H1 (cell line): ENCODE results near the gene FOXO4. TPM values are rescaled to one million over a fixed set of nuclear protein-coding genes. Genes with fewer than 3 reads are reported as not detected.

Source experiments
- CTCF ChIA-PET: fragments of 300-600 bp; sonication (Branson Sonifier 250); formaldehyde crosslinking; loops from one replicate; lab custom pipeline; 2021; ENCODE audit not compliant: partially characterized antibody; lab: Charles Lee
- POLR2A ChIA-PET: fragments of 300-600 bp; sonication (Branson Sonifier 250); formaldehyde crosslinking; loops from one replicate; lab custom pipeline; 2021; ENCODE audit warnings: inconsistent platforms; ENCODE audit not compliant: partially characterized antibody; lab: Charles Lee
- DNase-seq, 2 experiments: peaks; one replicate each; pipeline versions ENCODE4 v3.0.0 to v3.0.0-alpha.2; 2010 to 2022; ENCODE audit warnings: low spot score in 2 of 2, low read depth in 1 of 2, mixed read lengths in 1 of 2
- FAIRE-seq: peaks from 2 replicates; lab custom pipeline; 2011; peaks lifted over from hg19 to GRCh38; lab: Jason Lieb, UNC
- H2AFZ ChIP-seq: 2 replicates; pipeline ENCODE4 v1.8.1; 2012; ENCODE audit warnings: low read length, inconsistent platforms
- H2AK5ac ChIP-seq: 2 replicates; pipeline ENCODE4 v1.6.1; 2013; ENCODE audit warnings: low read depth, low read length
- H2BK120ac ChIP-seq: replicated peaks from 2 replicates; pipeline ENCODE3; 2013; ENCODE audit warnings: low read depth, low read length, inconsistent platforms
- H2BK12ac ChIP-seq: 2 replicates; pipeline ENCODE4 v1.6.1; 2013; ENCODE audit warnings: low read depth, low read length
- H2BK15ac ChIP-seq: 2 replicates; pipeline ENCODE4 v1.6.1; 2013; ENCODE audit warnings: low read length
- H2BK20ac ChIP-seq: 2 replicates; pipeline ENCODE4 v1.6.1; 2013; ENCODE audit warnings: low read length
- H2BK5ac ChIP-seq: 2 replicates; pipeline ENCODE4 v1.6.1; 2013; ENCODE audit warnings: low read depth, low read length
- H3K14ac ChIP-seq: 2 replicates; pipeline ENCODE4 v1.6.1; 2013; ENCODE audit warnings: inconsistent platforms; ENCODE audit not compliant: insufficient read length
- H3K18ac ChIP-seq: 2 replicates; pipeline ENCODE4 v1.6.1; 2013; ENCODE audit warnings: low read length; ENCODE audit errors: extremely low read depth
- H3K23ac ChIP-seq: 2 replicates; pipeline ENCODE4 v1.6.1; 2013; ENCODE audit warnings: inconsistent platforms; ENCODE audit not compliant: insufficient read length
- H3K23me2 ChIP-seq: 2 replicates; pipeline ENCODE4 v1.6.1; 2013; ENCODE audit warnings: low read depth, low read length
- H3K27ac ChIP-seq: 2 replicates; pipeline ENCODE4 v1.6.1; 2011; ENCODE audit warnings: low read depth, low read length, inconsistent platforms
- H3K27me3 ChIP-seq, 4 experiments: replicated peaks in 1 of 4; 1 replicate in 1 of 4; 2 replicates in 3 of 4; pipeline versions ENCODE4 v1.6.1 to v1.8.1; 2011 to 2013; ENCODE audit warnings: low read length in 3 of 4, mild to moderate bottlenecking in 3 of 4, inconsistent platforms in 2 of 4, mixed read lengths in 2 of 4, moderate library complexity in 1 of 4; ENCODE audit not compliant: control insufficient read depth in 3 of 4, insufficient read depth in 3 of 4; ENCODE audit errors: extremely low read depth in 1 of 4
- H3K36me3 ChIP-seq, 4 experiments: 2 replicates each; pipeline versions ENCODE4 v1.6.1 to v1.8.1; 2011 to 2013; ENCODE audit warnings: mild to moderate bottlenecking in 4 of 4, low read length in 3 of 4, moderate library complexity in 2 of 4, control low read depth in 1 of 4, inconsistent platforms in 1 of 4; ENCODE audit not compliant: insufficient read depth in 4 of 4, control insufficient read depth in 2 of 4
- H3K4ac ChIP-seq: replicated peaks from 2 replicates; pipeline ENCODE3; 2013; ENCODE audit warnings: low read length, low read depth, mixed read lengths, inconsistent platforms; ENCODE audit not compliant: insufficient read length
- H3K4me1 ChIP-seq, 4 experiments: replicated peaks in 1 of 4; 1 replicate in 1 of 4; 2 replicates in 3 of 4; pipeline versions ENCODE4 v1.6.1 to v1.8.1; 2011 to 2013; ENCODE audit warnings: low read length in 3 of 4, inconsistent platforms in 2 of 4, mixed read lengths in 1 of 4; ENCODE audit not compliant: insufficient read depth in 4 of 4, control insufficient read depth in 3 of 4
- H3K4me2 ChIP-seq, 2 experiments: 2 replicates each; pipeline versions ENCODE4 v1.6.1 to v1.8.1; 2011 to 2013; ENCODE audit warnings: low read depth in 2 of 2, low read length in 2 of 2, control low read depth in 1 of 2, inconsistent platforms in 1 of 2, mild to moderate bottlenecking in 1 of 2; ENCODE audit not compliant: insufficient read depth in 1 of 2
- H3K4me3 ChIP-seq, 4 experiments: fragments of 200-600, 300-600 bp in 1 of 4; sonication (generic), shearing (Covaris generic), sonication (Bioruptor Twin) in 1 of 4; 2 replicates each; pipeline versions ENCODE4 v1.5.1 to v1.8.1; 2011 to 2016; ENCODE audit warnings: low read length in 4 of 4, low read depth in 3 of 4, control low read depth in 2 of 4, inconsistent platforms in 2 of 4, mild to moderate bottlenecking in 2 of 4, mixed read lengths in 1 of 4, moderate library complexity in 1 of 4; ENCODE audit not compliant: insufficient read depth in 2 of 4; ENCODE audit errors: extremely low read depth in 1 of 4
- H3K56ac ChIP-seq: replicated peaks from 2 replicates; pipeline ENCODE3; 2013; ENCODE audit warnings: low read depth, mild to moderate bottlenecking, mixed read lengths, low read length, inconsistent platforms; ENCODE audit not compliant: insufficient read length
- H3K79me1 ChIP-seq: 2 replicates; pipeline ENCODE4 v1.6.1; 2013; ENCODE audit warnings: low read depth, low read length, control low read depth
- H3K79me2 ChIP-seq, 2 experiments: 2 replicates each; pipeline versions ENCODE4 v1.6.1 to v1.8.1; 2012 to 2013; ENCODE audit warnings: low read length in 2 of 2, mild to moderate bottlenecking in 2 of 2, inconsistent platforms in 1 of 2; ENCODE audit not compliant: insufficient read depth in 2 of 2, control insufficient read depth in 1 of 2
- H3K9ac ChIP-seq, 4 experiments: replicated peaks in 1 of 4; 1 replicate in 1 of 4; 2 replicates in 3 of 4; pipeline versions ENCODE4 v1.6.1 to v1.8.1; 2011 to 2013; ENCODE audit warnings: low read depth in 3 of 4, low read length in 3 of 4, control low read depth in 2 of 4, mild to moderate bottlenecking in 2 of 4, moderate library complexity in 2 of 4, inconsistent platforms in 1 of 4; ENCODE audit errors: extremely low read depth in 1 of 4
- H3K9me3 ChIP-seq, 2 experiments: 2 replicates each; pipeline versions ENCODE4 v1.6.1 to v1.8.1; 2012 to 2013; ENCODE audit warnings: mild to moderate bottlenecking in 2 of 2, moderate library complexity in 2 of 2, control low read depth in 1 of 2, inconsistent platforms in 1 of 2, low read depth in 1 of 2, low read length in 1 of 2, mixed read lengths in 1 of 2; ENCODE audit not compliant: insufficient read depth in 2 of 2
- H4K20me1 ChIP-seq, 2 experiments: replicated peaks in 1 of 2; 2 replicates each; pipeline versions ENCODE3 to v1.8.1; 2011 to 2013; ENCODE audit warnings: inconsistent platforms in 2 of 2, low read length in 2 of 2, mild to moderate bottlenecking in 1 of 2; ENCODE audit not compliant: insufficient read depth in 2 of 2, control insufficient read depth in 1 of 2
- H4K5ac ChIP-seq: 2 replicates; pipeline ENCODE4 v1.6.1; 2013; ENCODE audit warnings: low read length, low read depth, mixed read lengths, inconsistent platforms; ENCODE audit not compliant: insufficient read length
- H4K8ac ChIP-seq: 2 replicates; pipeline ENCODE4 v1.8.0; 2013; ENCODE audit warnings: mild to moderate bottlenecking, moderate library complexity, low read length, inconsistent platforms; ENCODE audit not compliant: insufficient read depth; ENCODE audit errors: extremely low read depth
- H4K91ac ChIP-seq: replicated peaks from 2 replicates; pipeline ENCODE3; 2013; ENCODE audit warnings: low read length, mixed read lengths, inconsistent platforms; ENCODE audit not compliant: insufficient read length
- CBX8 ChIP-seq: fragments of 300-800, 300-1000 bp; sonication (generic); IDR thresholded peaks from 2 replicates; pipeline ENCODE4 v1.7.1; 2016; ENCODE audit warnings: low read depth, low read length, borderline replicate concordance
- NANOG ChIP-seq: IDR thresholded peaks from 2 replicates; pipeline ENCODE4 v1.6.1; 2011; ENCODE audit warnings: low read length, low read depth, mild to moderate bottlenecking, inconsistent platforms; ENCODE audit not compliant: insufficient read depth, poor library complexity, severe bottlenecking
- WGBS, 2 experiments: shearing (Covaris generic) in 1 of 2; methylation state at CpG; one replicate each; pipeline versions ENCODE4 v1.1.6 to v1.1.7; 2013 to 2015; ENCODE audit warnings: low lambda C conversion rate in 2 of 2, mixed read lengths in 2 of 2, inconsistent platforms in 1 of 2, low coverage in 1 of 2, missing lambda C conversion rate in 1 of 2; ENCODE audit not compliant: insufficient replicate concordance in 2 of 2, insufficient coverage in 1 of 2, insufficient read length in 1 of 2; ENCODE audit errors: extremely low coverage in 1 of 2, missing lambda C conversion rate in 1 of 2; 5-methylcytosine and 5-hydroxymethylcytosine counted together
- polyA plus RNA-seq, 7 experiments: library from polyadenylated mRNA; depleted of rRNA in 3 of 7; stranded (reverse) in 5 of 7; unstranded in 2 of 7; fragments of >200 nt in 5 of 7; fragments of 200-250 nt in 2 of 7; gene quantifications; 1 replicate in 5 of 7; 2 replicates in 1 of 7; 4 replicates in 1 of 7; pipeline versions ENCODE4 v1.2.1 to v1.2.3, GENCODE V29; 2011 to 2013; ENCODE audit warnings: missing spikeins in 2 of 7, mixed read lengths in 2 of 7
- total RNA-seq: library from RNA; stranded (reverse); fragmentation: NEBNext Ultra II Directional; extraction: Animal tissue kit (Norgen Biotek cat#: 25700); gene quantifications from 2 replicates; pipeline ENCODE4 v1.2.1, GENCODE V29; 2021
- TF ChIP-seq, protein P1 (sequence below): IDR thresholded peaks from 2 replicates; pipeline ENCODE4 v1.6.1; 2012; ENCODE audit warnings: inconsistent platforms

Gene FOXO4
- total and polyA plus RNA-seq, 2 of the 8 experiments (the other 6 are each of a cell fraction or from before 2014, with no cell fraction given): 12.3 to 57.4 TPM

DNA sequence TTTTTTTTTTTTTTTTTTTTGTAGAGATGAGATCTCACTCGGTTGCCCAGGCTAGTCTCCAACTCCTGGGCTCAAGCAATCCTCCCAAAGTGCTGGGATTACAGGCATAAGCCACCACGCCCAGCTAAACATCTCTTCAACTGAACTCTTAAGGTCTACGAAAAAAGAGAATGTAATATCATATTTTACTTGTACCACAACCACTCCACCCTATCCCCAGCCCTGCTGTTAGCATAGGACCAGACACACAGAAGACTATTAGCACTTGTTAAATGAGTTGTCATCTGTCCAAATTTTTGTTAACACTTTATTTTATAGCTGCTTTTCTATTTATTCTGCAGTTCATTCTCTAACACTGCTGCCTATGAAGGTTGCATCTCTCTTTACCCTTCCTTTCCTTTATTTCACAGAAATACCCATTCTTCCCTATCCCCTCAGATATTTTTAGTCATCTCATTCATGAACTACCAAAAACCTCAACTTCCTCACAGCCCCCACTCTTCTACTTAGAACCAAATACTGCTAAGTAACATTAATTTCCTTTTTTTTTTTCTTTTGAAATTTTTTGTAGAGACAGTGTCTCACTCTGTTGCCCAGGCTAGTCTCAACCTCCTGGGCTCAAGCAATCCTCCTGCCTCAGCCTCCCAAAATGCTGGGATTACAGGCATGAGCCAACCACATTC, 37.7 kb upstream of the FOXO4 start:
- POLR2A ChIA-PET: interaction anchor here (0.6 to 1.9 kb wide), 2 partner anchors 14 to 80 kb away, joined by 3 to 4 read pairs; no protein-coding TSS in a partner anchor

More for the DNA sequence above, 37.7 kb upstream of the FOXO4 start:
- no peak overlapping the region for H3K27ac ChIP-seq
- no peak overlapping the region for H3K18ac ChIP-seq
- no peak overlapping the region for H2BK15ac ChIP-seq
- H2BK20ac ChIP-seq: no peak overlapping the region
- H3K4me1 ChIP-seq: no peaks in the 10 kb centered on the region; a peak in 1 of 7 replicates
- WGBS, 2 experiments: 88% methylated on average over 2 of the region's 3 CpGs; no CpG with 5 or more reads in 1 of the 2 experiments
- H2AK5ac ChIP-seq: no peak overlapping the region
- no peak overlapping the region for H3K56ac ChIP-seq
- H4K5ac ChIP-seq: no peak overlapping the region
- H3K27me3 ChIP-seq: no peaks in the 10 kb centered on the region
- H2BK5ac ChIP-seq: no peak overlapping the region
- H3K36me3 ChIP-seq: peaks cover 0 to 26% (median 9%) of the 10 kb centered on the region in 4 experiments; a peak in 5 of 8 replicates
- FAIRE-seq (no peak), DNase-seq (no peak)
- peaks cover 1% of the 10 kb centered on the region; the same call in 1 of the 2 replicates for H3K23me2 ChIP-seq
- no peaks in the 10 kb centered on the region for H3K9me3 ChIP-seq
- no peak overlapping the region for H2BK12ac ChIP-seq
- TF ChIP-seq, protein P1, sequence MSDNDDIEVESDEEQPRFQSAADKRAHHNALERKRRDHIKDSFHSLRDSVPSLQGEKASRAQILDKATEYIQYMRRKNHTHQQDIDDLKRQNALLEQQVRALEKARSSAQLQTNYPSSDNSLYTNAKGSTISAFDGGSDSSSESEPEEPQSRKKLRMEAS: no peak
- TF ChIP-seq CBX8 (no peak), NANOG (no peak)
- TF ChIP-seq, all 59 proteins: peak for 0
- H2BK120ac ChIP-seq: no peak overlapping the region
- H3K4me3 ChIP-seq: no peak overlapping the region
- CTCF ChIA-PET: no interaction called here
- no peak overlapping the region for H2AFZ ChIP-seq
- H4K20me1 ChIP-seq: no peaks in the 10 kb centered on the region
- H4K8ac ChIP-seq: no peak overlapping the region
- no peak overlapping the region for H3K9ac ChIP-seq
- H3K23ac ChIP-seq: no peak overlapping the region
- H3K79me2 ChIP-seq: no peaks in the 10 kb centered on the region
- no peak overlapping the region for H3K14ac ChIP-seq
- H3K4ac ChIP-seq: no peak overlapping the region
- no peaks in the 10 kb centered on the region for H3K79me1 ChIP-seq
- no peak overlapping the region for H3K4me2 ChIP-seq
- no peak overlapping the region for H4K91ac ChIP-seq
